B cell (primary cell): ENCODE data around the gene SLC2A9. TPM values are rescaled to one million over a fixed set of nuclear protein-coding genes. Genes with fewer than 3 reads are reported as not detected.

Source experiments
- ATAC-seq: fragments of 200-7000 bp; cut with Tn5 transposase; one replicate; pipeline ENCODE4 v1.10.0; 2021; ENCODE audit warnings: low read depth, mild to moderate bottlenecking, moderate number of reproducible peaks, moderate library complexity
- CTCF ChIA-PET: fragments of 350-600 bp; sonication (Branson Sonifier 250); formaldehyde crosslinking; loops from one replicate; lab custom pipeline; 2021; ENCODE audit warnings: antibody characterized with exemption, inconsistent platforms; lab: Charles Lee
- POLR2A ChIA-PET: fragments of 350-600 bp; sonication (Branson Sonifier 250); formaldehyde crosslinking; loops from one replicate; lab custom pipeline; 2021; ENCODE audit warnings: antibody characterized with exemption; lab: Charles Lee
- DNase-seq: peaks from one replicate; pipeline ENCODE4 v3.0.0; 2013
- H2AFZ ChIP-seq: 2 replicates; pipeline ENCODE4 v1.6.1; 2012; ENCODE audit warnings: mild to moderate bottlenecking, low read depth, low read length; ENCODE audit not compliant: insufficient read depth, poor library complexity, severe bottlenecking
- H3K27ac ChIP-seq, 2 donors: 1 replicate in 1 of 2; 2 replicates in 1 of 2; pipeline ENCODE4 v1.5.1; 2012 to 2013; ENCODE audit warnings: low read length in 2 of 2, mild to moderate bottlenecking in 2 of 2, moderate library complexity in 1 of 2
- H3K27me3 ChIP-seq, 4 experiments: fragments of 200-600 bp in 1 of 4; sonication (generic) in 1 of 4; replicated peaks in 1 of 4; 1 replicate in 2 of 4; 2 replicates in 2 of 4; pipeline versions ENCODE4 v1.6.1 to v1.7.0; 2013 to 2016; ENCODE audit warnings: low read length in 3 of 4, mild to moderate bottlenecking in 2 of 4, mixed read lengths in 1 of 4, moderate library complexity in 1 of 4; ENCODE audit not compliant: insufficient read depth in 4 of 4, control insufficient read depth in 3 of 4; ENCODE audit errors: control extremely low read depth in 1 of 4
- H3K36me3 ChIP-seq, 2 experiments: replicated peaks in 1 of 2; 1 replicate in 1 of 2; 2 replicates in 1 of 2; pipeline versions ENCODE4 v1.6.1 to v1.7.1; 2013; ENCODE audit warnings: low read length in 1 of 2; ENCODE audit not compliant: insufficient read depth in 2 of 2, control insufficient read depth in 1 of 2; ENCODE audit errors: control extremely low read depth in 1 of 2, extremely low read depth in 1 of 2
- H3K4me1 ChIP-seq, 2 donors: fragments of 200-600 bp in 1 of 2; sonication (generic) in 1 of 2; 1 replicate in 1 of 2; 2 replicates in 1 of 2; pipeline versions ENCODE4 v1.5.1 to v1.6.1; 2013 to 2017; ENCODE audit warnings: low read length in 2 of 2; ENCODE audit not compliant: control insufficient read depth in 2 of 2, insufficient read depth in 2 of 2
- H3K4me2 ChIP-seq: replicated peaks from 2 replicates; pipeline ENCODE3; 2012; ENCODE audit warnings: mild to moderate bottlenecking, low read depth, low read length; ENCODE audit not compliant: poor library complexity, severe bottlenecking
- H3K4me3 ChIP-seq, 5 experiments: fragments of 200-600 bp in 1 of 5; sonication (generic) in 1 of 5; 1 replicate in 3 of 5; 2 replicates in 2 of 5; pipeline versions ENCODE4 v1.5.1 to v1.7.0; 2011 to 2016; ENCODE audit warnings: low read length in 4 of 5, mild to moderate bottlenecking in 4 of 5, low read depth in 2 of 5, control low read depth in 1 of 5, moderate library complexity in 1 of 5; ENCODE audit not compliant: insufficient read depth in 1 of 5; ENCODE audit errors: control extremely low read depth in 1 of 5, extremely low read depth in 1 of 5
- H3K79me2 ChIP-seq: fragments of 200-600 bp; sonication (generic); one replicate; pipeline ENCODE4 v1.6.0; 2016; ENCODE audit warnings: low read length; ENCODE audit not compliant: control insufficient read depth, insufficient read depth
- H3K9ac ChIP-seq: fragments of 200-600 bp; sonication (generic); 2 replicates; pipeline ENCODE4 v1.6.1; 2017; ENCODE audit warnings: mild to moderate bottlenecking, low read length, moderate library complexity
- H3K9me3 ChIP-seq, 3 donors: one replicate each; pipeline versions ENCODE4 v1.6.1 to v1.7.1; 2013; ENCODE audit warnings: low read length in 2 of 3; ENCODE audit not compliant: control insufficient read depth in 2 of 3, insufficient read depth in 1 of 3; ENCODE audit errors: control extremely low read depth in 1 of 3
- H4K20me1 ChIP-seq: 2 replicates; pipeline ENCODE4 v1.6.0; 2012; ENCODE audit warnings: mild to moderate bottlenecking, low read length; ENCODE audit not compliant: insufficient read depth, control insufficient read depth, poor library complexity, severe bottlenecking
- H3K27ac Mint-ChIP-seq: one replicate; pipeline ENCODE4 v1.8.0; 2021; ENCODE audit warnings: mixed read lengths
- H3K27me3 Mint-ChIP-seq: one replicate; pipeline ENCODE4 v1.8.0; 2021; ENCODE audit warnings: mixed read lengths
- H3K4me1 Mint-ChIP-seq: one replicate; pipeline ENCODE4 v1.8.0; 2021; ENCODE audit warnings: mixed read lengths
- H3K4me3 Mint-ChIP-seq: one replicate; pipeline ENCODE4 v1.8.0; 2021; ENCODE audit warnings: mixed read lengths
- H3K9me3 Mint-ChIP-seq: one replicate; pipeline ENCODE4 v1.8.0; 2022; ENCODE audit warnings: mixed read lengths; ENCODE audit not compliant: insufficient read depth
- CTCF ChIP-seq: fragments of 200-600 bp; IDR thresholded peaks from one replicate; pipeline ENCODE4 v1.8.0; 2022; ENCODE audit warnings: antibody characterized with exemption, mild to moderate bottlenecking
- EZH2 ChIP-seq: IDR thresholded peaks from 2 replicates; pipeline ENCODE4 v1.6.1; 2012; ENCODE audit warnings: borderline replicate concordance, low read depth, mild to moderate bottlenecking, moderate library complexity, low read length; ENCODE audit not compliant: insufficient read depth, poor library complexity, severe bottlenecking
- WGBS: methylation state at CpG from one replicate; pipeline ENCODE4 v1.1.5; 2013; ENCODE audit warnings: missing lambda C conversion rate; ENCODE audit not compliant: insufficient coverage; 5-methylcytosine and 5-hydroxymethylcytosine counted together
- intact Hi-C: fragments of 100-400 bp; cut with micrococcal nuclease; formaldehyde crosslinking; loops from one replicate; pipeline ENCODE4 v1.10.0; 2022
- polyA plus RNA-seq: library from polyadenylated mRNA; depleted of rRNA; stranded (reverse); fragments of >200 nt; gene quantifications from 2 replicates; pipeline ENCODE4 v1.2.3, GENCODE V29; 2012
- total RNA-seq, 2 donors: library from RNA; stranded (reverse); fragments of 120-200 nt in 1 of 2; gene quantifications; 1 replicate in 1 of 2; 2 replicates in 1 of 2; pipeline versions ENCODE4 v1.2.3 to v1.2.4, GENCODE V29; 2013 to 2022

SLC2A9 gene
- total and polyA plus RNA-seq, 2 donors (not counting 1 experiment from before 2014, with no cell fraction given), result 0.89 to 2.1 TPM

GRCh38 chr4:9954468-9954867 is 66.8 kb downstream of the SLC2A9 start:
- no CpG with 5 or more reads among the region's 3 CpGs for WGBS
- Histone ChIP-seq H3K9me3 (peaks cover 0 to 1% (median 0%) of the 10 kb centered on the region in 3 donors), H3K9ac (no peak overlapping the region), H2AFZ (no peak overlapping the region), H3K4me1 (no peaks in the 10 kb centered on the region), H3K27ac (no peak overlapping the region), H3K4me2 (no peak overlapping the region), H3K79me2 (no peaks in the 10 kb centered on the region), H3K4me3 (no peak overlapping the region), H3K27me3 (no peaks in the 10 kb centered on the region), H4K20me1 (no peaks in the 10 kb centered on the region), H3K36me3 (no peaks in the 10 kb centered on the region)
- no peak for DNase-seq
- no peak for ATAC-seq
- ChIA-PET CTCF (no interaction called here), POLR2A (no interaction called here)
- Mint-ChIP-seq H3K27ac (no peak overlapping the region), H3K9me3 (no peaks in the 10 kb centered on the region), H3K27me3 (no peaks in the 10 kb centered on the region), H3K4me1 (no peaks in the 10 kb centered on the region), H3K4me3 (no peak overlapping the region)
- TF ChIP-seq CTCF, result no peak
- no peak for TF ChIP-seq EZH2
- intact Hi-C loops, result no loop called here

GRCh38 chr4:9953089-9953488 is 68.2 kb downstream of the SLC2A9 start:
- Histone ChIP-seq H3K4me2 (no peak overlapping the region), H3K36me3 (no peaks in the 10 kb centered on the region), H3K4me3 (no peak overlapping the region), H3K27ac (no peak overlapping the region), H3K27me3 (no peaks in the 10 kb centered on the region), H2AFZ (no peak overlapping the region), H3K79me2 (no peaks in the 10 kb centered on the region), H3K4me1 (no peaks in the 10 kb centered on the region), H4K20me1 (no peaks in the 10 kb centered on the region), H3K9ac (no peak overlapping the region), H3K9me3 (peaks cover 0 to 1% (median 0%) of the 10 kb centered on the region in 3 donors)
- Mint-ChIP-seq H3K27me3 (peaks cover 6% of the 10 kb centered on the region), H3K4me1 (no peaks in the 10 kb centered on the region), H3K4me3 (no peak overlapping the region), H3K9me3 (no peaks in the 10 kb centered on the region), H3K27ac (no peak overlapping the region)
- POLR2A ChIA-PET, result no interaction called here
- no peak for ATAC-seq
- TF ChIP-seq CTCF (no peak), EZH2 (no peak)
- CTCF ChIA-PET, result no interaction called here
- 89% methylated on average over 2 of the region's 4 CpGs for WGBS
- intact Hi-C loops, result no loop called here
- no peak for DNase-seq
